ENCODE data around the gene GIT2.

Gene GIT2

GRCh38 chr12:110005319-110005973, 9.3 kb upstream of the GIT2 start:
- no peaks in the 10 kb centered on the region for H3K4me1 ChIP-seq (ENCODE audit: control insufficient read depth, insufficient read depth, low read length)
- no peak overlapping the region for H3K4me3 ChIP-seq (ENCODE audit: low read depth, low read length)
- TF ChIP-seq ZNF221 (tag by site-specific recombination; IDR thresholded peaks at IDR 0.05; ENCODE audit: borderline replicate concordance) = no peak
- TF ChIP-seq REST (tag by site-specific recombination; IDR thresholded peaks at IDR 0.05) = no peak
- TF ChIP-seq CTCF (tag by site-specific recombination; IDR thresholded peaks at IDR 0.05) = no peak
- TF ChIP-seq YY2 (tag by site-specific recombination; IDR thresholded peaks at IDR 0.05) = no peak
- TF ChIP-seq PRDM2 (tag by site-specific recombination; IDR thresholded peaks at IDR 0.05; ENCODE audit: borderline replicate concordance) = no peak
- TF ChIP-seq PRDM6 (tag by site-specific recombination; IDR thresholded peaks at IDR 0.05) = no peak
- no peak for TF ChIP-seq IKZF3 (tag by site-specific recombination; IDR thresholded peaks at IDR 0.05)
- no peak for TF ChIP-seq KLF1 (tag by site-specific recombination; IDR thresholded peaks at IDR 0.05)
- H3K36me3 ChIP-seq (ENCODE audit: control insufficient read depth in 2 of 2, insufficient read depth in 1 of 2, low read length in 2 of 2) = peaks cover 0 to 10% of the 10 kb centered on the region in 2 experiments; a peak in 1 of 3 replicates
- H3K9me3 ChIP-seq (ENCODE audit: control insufficient read depth, insufficient read depth, low read depth, low read length) = no peaks in the 10 kb centered on the region
- no peak overlapping the region for H3K27ac ChIP-seq (ENCODE audit: extremely low read depth, low read depth, low read length)
- POLR2A ChIA-PET = no interaction called here
- CTCF ChIA-PET = interaction anchor here (0.6 kb wide), 1 partner anchor 12 kb away, joined by 3 read pairs; no protein-coding TSS in a partner anchor

GRCh38 chr12:110004598-110004997, 8.4 kb upstream of the GIT2 start:
- Histone ChIP-seq H3K36me3 (ENCODE audit: control insufficient read depth in 2 of 2, insufficient read depth in 1 of 2, low read length in 2 of 2) (peaks cover 0 to 10% of the 10 kb centered on the region in 2 experiments; a peak in 1 of 3 replicates), H3K4me1 (ENCODE audit: control insufficient read depth, insufficient read depth, low read length) (no peaks in the 10 kb centered on the region), H3K4me3 (ENCODE audit: low read depth, low read length) (no peak overlapping the region), H3K9me3 (ENCODE audit: control insufficient read depth, insufficient read depth, low read depth, low read length) (no peaks in the 10 kb centered on the region), H3K27ac (ENCODE audit: extremely low read depth, low read depth, low read length) (no peak overlapping the region)
- ChIA-PET POLR2A (no interaction called here), CTCF (interaction anchor here (0.6 to 1.0 kb wide), 3 partner anchors 13 to 224 kb away, joined by 3 to 4 read pairs (median 3); no protein-coding TSS in a partner anchor)
- no peak for TF ChIP-seq KLF10 (tag by site-specific recombination; IDR thresholded peaks at IDR 0.05)
- no peak for TF ChIP-seq ZNF416 (tag by site-specific recombination; IDR thresholded peaks at IDR 0.05)
- TF ChIP-seq ZNF561 (tag by site-specific recombination; IDR thresholded peaks at IDR 0.05; ENCODE audit: borderline replicate concordance) = no peak
- no peak for TF ChIP-seq ZNF555 (tag by site-specific recombination; conservative IDR thresholded peaks at IDR 0.05)
- TF ChIP-seq BCL11B (tag by site-specific recombination; IDR thresholded peaks at IDR 0.05; ENCODE audit: low read depth) = no peak
- no peak for TF ChIP-seq REPIN1 (tag by site-specific recombination; IDR thresholded peaks at IDR 0.05; ENCODE audit: low read depth)
- TF ChIP-seq ZNF292 (tag by site-specific recombination; IDR thresholded peaks at IDR 0.05; ENCODE audit: borderline replicate concordance, low read depth) = no peak
